Measurements from ENCODE around the gene WWC2.

GRCh38 chr4:183350317-183351071 is 251.4 kb downstream of the WWC2 start:
- TF ChIP-seq CTCF (IDR thresholded peaks at IDR 0.05; ENCODE audit: low read depth, low read length, poor library complexity, severe bottlenecking) (no peak), EZH2phosphoT487 (IDR thresholded peaks at IDR 0.05; ENCODE audit: borderline replicate concordance, low read length) (no peak)

Data from DOHH2 (cell line).